Measurements from ENCODE around the gene KIAA1328. TPM values are rescaled to one million over a fixed set of nuclear protein-coding genes. Genes with fewer than 3 reads are reported as not detected.

Gene KIAA1328
- polyA plus RNA-seq, 1 donor from 2014 or later: 8.5 TPM

DNA sequence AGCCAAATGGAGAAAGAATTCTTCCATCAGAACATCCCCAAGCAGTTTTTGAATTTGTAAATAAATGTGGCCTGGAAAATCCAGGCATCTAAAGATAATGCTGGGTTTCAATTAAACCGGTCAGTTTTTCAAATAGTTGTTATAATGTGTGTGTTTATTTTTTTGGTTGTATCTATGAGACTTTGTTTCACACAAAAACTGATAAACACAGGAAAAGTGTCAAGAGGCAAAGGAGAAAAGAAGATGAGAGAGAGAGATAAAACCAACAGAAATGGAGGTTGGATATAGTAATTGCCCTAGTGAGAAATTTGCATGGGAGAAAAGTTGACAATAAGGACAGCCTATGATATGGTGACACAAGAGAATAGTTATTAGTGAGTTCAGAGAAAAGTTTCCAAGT is 68.3 kb downstream of the KIAA1328 start:
- Histone ChIP-seq H4K20me1 (ENCODE audit: insufficient read depth) (no peaks in the 10 kb centered on the region), H3K79me2 (replicated peaks; ENCODE audit: insufficient read depth, low read length) (no peaks in the 10 kb centered on the region), H3K9me3 (ENCODE audit: low read length) (no peaks in the 10 kb centered on the region), H3K27ac (ENCODE audit: low read length) (no peak overlapping the region), H3K9me2 (ENCODE audit: insufficient read depth, low read length) (no peaks in the 10 kb centered on the region), H3K36me3 (ENCODE audit: insufficient read depth, low read length) (no peaks in the 10 kb centered on the region), H3F3A (ENCODE audit: insufficient read depth, low read length, poor library complexity, severe bottlenecking) (no peaks in the 10 kb centered on the region), H3K9ac (ENCODE audit: low read length) (no peak overlapping the region), H2AFZ (ENCODE audit: low read depth, low read length) (no peak overlapping the region), H3K27me3 (ENCODE audit: insufficient read depth, low read depth, low read length) (no peaks in the 10 kb centered on the region), H3K4me3 (ENCODE audit: low read length) (no peak overlapping the region), H3K4me2 (ENCODE audit: low read length) (no peak overlapping the region)
- TF ChIP-seq RAD21 (conservative IDR thresholded peaks at IDR 0.05) (no peak), POLR2AphosphoS5 (IDR thresholded peaks at IDR 0.05) (no peak), TAF1 (IDR thresholded peaks at IDR 0.05; ENCODE audit: low read depth) (no peak), EZH2 (IDR thresholded peaks at IDR 0.05; ENCODE audit: borderline replicate concordance, insufficient read depth, low read length, poor library complexity, severe bottlenecking) (no peak), SMC3 (conservative IDR thresholded peaks at IDR 0.05; ENCODE audit: poor library complexity) (no peak), MXI1 (conservative IDR thresholded peaks at IDR 0.05; ENCODE audit: poor library complexity, severe bottlenecking) (no peak), EP300 (conservative IDR thresholded peaks at IDR 0.05; ENCODE audit: poor library complexity, severe bottlenecking) (no peak)
- TF ChIP-seq, protein P1, sequence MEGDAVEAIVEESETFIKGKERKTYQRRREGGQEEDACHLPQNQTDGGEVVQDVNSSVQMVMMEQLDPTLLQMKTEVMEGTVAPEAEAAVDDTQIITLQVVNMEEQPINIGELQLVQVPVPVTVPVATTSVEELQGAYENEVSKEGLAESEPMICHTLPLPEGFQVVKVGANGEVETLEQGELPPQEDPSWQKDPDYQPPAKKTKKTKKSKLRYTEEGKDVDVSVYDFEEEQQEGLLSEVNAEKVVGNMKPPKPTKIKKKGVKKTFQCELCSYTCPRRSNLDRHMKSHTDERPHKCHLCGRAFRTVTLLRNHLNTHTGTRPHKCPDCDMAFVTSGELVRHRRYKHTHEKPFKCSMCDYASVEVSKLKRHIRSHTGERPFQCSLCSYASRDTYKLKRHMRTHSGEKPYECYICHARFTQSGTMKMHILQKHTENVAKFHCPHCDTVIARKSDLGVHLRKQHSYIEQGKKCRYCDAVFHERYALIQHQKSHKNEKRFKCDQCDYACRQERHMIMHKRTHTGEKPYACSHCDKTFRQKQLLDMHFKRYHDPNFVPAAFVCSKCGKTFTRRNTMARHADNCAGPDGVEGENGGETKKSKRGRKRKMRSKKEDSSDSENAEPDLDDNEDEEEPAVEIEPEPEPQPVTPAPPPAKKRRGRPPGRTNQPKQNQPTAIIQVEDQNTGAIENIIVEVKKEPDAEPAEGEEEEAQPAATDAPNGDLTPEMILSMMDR (IDR thresholded peaks at IDR 0.05; ENCODE audit: poor library complexity, severe bottlenecking): no peak
- TF ChIP-seq, protein P2, sequence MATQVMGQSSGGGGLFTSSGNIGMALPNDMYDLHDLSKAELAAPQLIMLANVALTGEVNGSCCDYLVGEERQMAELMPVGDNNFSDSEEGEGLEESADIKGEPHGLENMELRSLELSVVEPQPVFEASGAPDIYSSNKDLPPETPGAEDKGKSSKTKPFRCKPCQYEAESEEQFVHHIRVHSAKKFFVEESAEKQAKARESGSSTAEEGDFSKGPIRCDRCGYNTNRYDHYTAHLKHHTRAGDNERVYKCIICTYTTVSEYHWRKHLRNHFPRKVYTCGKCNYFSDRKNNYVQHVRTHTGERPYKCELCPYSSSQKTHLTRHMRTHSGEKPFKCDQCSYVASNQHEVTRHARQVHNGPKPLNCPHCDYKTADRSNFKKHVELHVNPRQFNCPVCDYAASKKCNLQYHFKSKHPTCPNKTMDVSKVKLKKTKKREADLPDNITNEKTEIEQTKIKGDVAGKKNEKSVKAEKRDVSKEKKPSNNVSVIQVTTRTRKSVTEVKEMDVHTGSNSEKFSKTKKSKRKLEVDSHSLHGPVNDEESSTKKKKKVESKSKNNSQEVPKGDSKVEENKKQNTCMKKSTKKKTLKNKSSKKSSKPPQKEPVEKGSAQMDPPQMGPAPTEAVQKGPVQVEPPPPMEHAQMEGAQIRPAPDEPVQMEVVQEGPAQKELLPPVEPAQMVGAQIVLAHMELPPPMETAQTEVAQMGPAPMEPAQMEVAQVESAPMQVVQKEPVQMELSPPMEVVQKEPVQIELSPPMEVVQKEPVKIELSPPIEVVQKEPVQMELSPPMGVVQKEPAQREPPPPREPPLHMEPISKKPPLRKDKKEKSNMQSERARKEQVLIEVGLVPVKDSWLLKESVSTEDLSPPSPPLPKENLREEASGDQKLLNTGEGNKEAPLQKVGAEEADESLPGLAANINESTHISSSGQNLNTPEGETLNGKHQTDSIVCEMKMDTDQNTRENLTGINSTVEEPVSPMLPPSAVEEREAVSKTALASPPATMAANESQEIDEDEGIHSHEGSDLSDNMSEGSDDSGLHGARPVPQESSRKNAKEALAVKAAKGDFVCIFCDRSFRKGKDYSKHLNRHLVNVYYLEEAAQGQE (IDR thresholded peaks at IDR 0.05; ENCODE audit: borderline replicate concordance): no peak

DNA sequence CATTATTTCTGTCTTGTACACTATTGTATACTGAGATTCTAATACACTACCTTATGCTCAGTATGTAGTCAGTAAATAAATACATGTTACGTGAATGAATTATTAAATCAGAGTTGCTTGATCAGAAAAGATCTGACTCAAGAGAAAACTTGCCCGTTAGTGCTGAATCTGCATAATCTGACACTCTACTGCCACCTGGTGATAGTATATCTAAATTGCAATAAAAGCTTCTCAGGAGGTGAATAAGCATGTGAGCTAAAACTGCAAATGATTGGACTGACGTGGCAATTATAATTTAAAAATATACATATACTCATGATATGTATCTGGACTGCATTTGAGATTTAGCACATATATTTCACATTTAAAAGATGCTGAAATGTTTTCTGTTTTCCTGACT is 70.4 kb downstream of the KIAA1328 start:
- H2AFZ ChIP-seq (ENCODE audit: low read depth, low read length): no peak overlapping the region
- no peaks in the 10 kb centered on the region for H3K27me3 ChIP-seq (ENCODE audit: insufficient read depth, low read depth, low read length)
- H3K9me3 ChIP-seq (ENCODE audit: low read length): no peaks in the 10 kb centered on the region
- no peak overlapping the region for H3K9ac ChIP-seq (ENCODE audit: low read length)
- no peak overlapping the region for H3K4me3 ChIP-seq (ENCODE audit: low read length)
- H3F3A ChIP-seq (ENCODE audit: insufficient read depth, low read length, poor library complexity, severe bottlenecking): no peaks in the 10 kb centered on the region
- no peaks in the 10 kb centered on the region for H3K79me2 ChIP-seq (replicated peaks; ENCODE audit: insufficient read depth, low read length)
- H3K36me3 ChIP-seq (ENCODE audit: insufficient read depth, low read length): no peaks in the 10 kb centered on the region
- no peak overlapping the region for H3K27ac ChIP-seq (ENCODE audit: low read length)
- TF ChIP-seq MXI1 (conservative IDR thresholded peaks at IDR 0.05; ENCODE audit: poor library complexity, severe bottlenecking) (no peak), EP300 (conservative IDR thresholded peaks at IDR 0.05; ENCODE audit: poor library complexity, severe bottlenecking) (no peak), RAD21 (conservative IDR thresholded peaks at IDR 0.05) (no peak), EZH2 (IDR thresholded peaks at IDR 0.05; ENCODE audit: borderline replicate concordance, insufficient read depth, low read length, poor library complexity, severe bottlenecking) (no peak), SMC3 (conservative IDR thresholded peaks at IDR 0.05; ENCODE audit: poor library complexity) (no peak), POLR2AphosphoS5 (IDR thresholded peaks at IDR 0.05) (no peak), TAF1 (IDR thresholded peaks at IDR 0.05; ENCODE audit: low read depth) (no peak)
- TF ChIP-seq, protein P2 (IDR thresholded peaks at IDR 0.05; ENCODE audit: borderline replicate concordance): no peak
- TF ChIP-seq, protein P1 (IDR thresholded peaks at IDR 0.05; ENCODE audit: poor library complexity, severe bottlenecking): no peak
- H4K20me1 ChIP-seq (ENCODE audit: insufficient read depth): no peaks in the 10 kb centered on the region
- H3K9me2 ChIP-seq (ENCODE audit: insufficient read depth, low read length): no peaks in the 10 kb centered on the region
- no peak overlapping the region for H3K4me2 ChIP-seq (ENCODE audit: low read length)

Measured in neural cell (in vitro differentiated cells).